ENCODE results near the gene HAS3.
"Not testable (repeated sequence)": the region's sequence is repeated elsewhere in the genome, so short reads cannot be mapped to it uniquely, and the experiment has no call there.

HAS3 gene

DNA sequence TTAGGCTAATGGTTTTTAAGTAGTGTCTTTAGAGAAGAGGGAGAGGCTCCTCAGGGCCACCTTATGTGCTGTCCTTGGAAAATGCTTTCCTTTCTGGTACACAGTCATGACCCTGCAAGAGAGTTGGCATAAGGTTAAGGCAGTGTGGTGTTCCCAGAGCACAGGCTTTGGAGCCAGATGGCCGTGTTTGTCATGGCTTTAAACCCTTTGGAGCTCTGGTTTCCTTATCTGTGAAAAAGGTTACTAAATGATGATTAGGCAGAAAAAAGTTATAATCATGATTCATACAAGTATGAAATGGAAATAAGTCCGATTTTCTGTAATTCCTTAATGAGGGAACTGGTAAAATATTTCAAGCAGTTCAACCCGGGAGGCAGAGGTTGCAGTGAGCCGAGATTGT lies 40.2 kb downstream of the HAS3 start:
- DNase-seq: no peak

DNA sequence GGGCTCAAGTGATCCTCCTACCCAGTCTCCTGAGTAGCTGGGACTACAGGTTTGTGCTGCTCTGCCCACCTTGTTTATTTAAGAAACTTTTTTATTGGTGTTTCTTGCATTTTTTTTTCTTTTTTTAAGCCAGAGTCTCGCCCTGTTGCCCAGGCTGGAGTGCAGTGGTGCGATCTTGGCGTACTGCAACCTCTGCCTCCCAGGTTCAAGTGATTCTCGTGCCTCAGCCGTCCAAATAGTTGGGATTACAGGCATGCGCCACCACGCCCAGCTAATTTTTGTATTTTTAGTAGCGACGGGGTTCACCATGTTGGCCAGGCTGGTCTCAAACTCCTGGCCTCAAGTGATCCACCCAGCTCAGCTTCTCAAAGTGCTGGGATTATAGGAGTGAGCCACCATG lies 44.2 kb downstream of the HAS3 start:
- DNase-seq: not testable (repeated sequence)

DNA sequence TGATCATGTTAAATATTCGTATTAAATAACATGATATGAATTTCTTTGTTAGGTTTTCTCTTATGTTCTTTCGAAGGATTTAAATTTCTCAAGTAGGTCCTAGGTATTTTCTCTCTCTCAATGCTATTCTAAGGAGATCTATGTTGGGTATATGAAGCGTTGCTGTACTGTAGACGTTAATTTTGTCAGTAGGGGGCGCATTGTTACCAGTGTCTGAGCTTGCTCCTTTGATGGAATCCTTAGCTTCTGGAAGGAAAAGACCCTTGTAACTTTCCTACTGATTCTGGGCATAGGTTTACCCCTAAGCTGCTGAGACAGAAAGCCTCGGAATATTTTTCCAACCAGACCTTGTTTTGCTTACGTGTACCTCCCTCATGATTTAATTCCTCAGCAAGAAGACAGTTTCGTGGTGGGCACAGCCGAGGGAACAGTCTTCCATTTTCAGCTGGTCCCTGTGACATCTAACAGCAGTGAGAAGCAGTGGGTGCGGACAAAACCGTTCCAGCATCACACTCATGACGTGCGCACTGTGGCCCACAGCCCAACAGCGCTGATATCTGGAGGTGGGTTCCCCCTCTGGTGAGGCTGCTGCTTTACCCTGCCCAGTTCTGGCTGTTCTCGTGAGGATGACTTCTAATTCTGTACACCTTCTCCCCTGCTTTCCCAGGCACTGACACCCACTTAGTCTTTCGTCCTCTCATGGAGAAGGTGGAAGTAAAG lies 44.9 kb downstream of the HAS3 start:
- peak; percentile 76 to 89 (median 83) for DNase-seq

DNA sequence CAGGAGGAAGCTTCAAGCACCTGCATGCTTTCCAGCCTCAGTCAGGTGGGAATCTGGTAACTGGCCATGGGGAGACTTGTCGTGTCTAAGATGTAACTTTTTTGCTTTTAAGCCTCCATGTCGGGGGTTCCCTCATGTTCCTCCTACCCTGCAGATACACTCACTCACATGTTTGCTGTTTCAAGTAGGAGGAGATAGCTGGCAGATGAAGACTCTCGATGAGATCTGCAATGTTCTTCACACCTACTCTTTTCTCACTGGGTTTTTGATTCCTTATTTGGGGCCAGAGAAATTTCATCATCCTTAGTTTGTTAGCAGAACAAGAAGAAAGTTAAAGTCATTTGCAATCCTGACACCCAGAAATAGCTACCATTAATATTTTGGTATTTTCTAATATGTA lies 51.7 kb downstream of the HAS3 start:
- DNase-seq: peak; percentile 18 to 72 (median 54)

DNA sequence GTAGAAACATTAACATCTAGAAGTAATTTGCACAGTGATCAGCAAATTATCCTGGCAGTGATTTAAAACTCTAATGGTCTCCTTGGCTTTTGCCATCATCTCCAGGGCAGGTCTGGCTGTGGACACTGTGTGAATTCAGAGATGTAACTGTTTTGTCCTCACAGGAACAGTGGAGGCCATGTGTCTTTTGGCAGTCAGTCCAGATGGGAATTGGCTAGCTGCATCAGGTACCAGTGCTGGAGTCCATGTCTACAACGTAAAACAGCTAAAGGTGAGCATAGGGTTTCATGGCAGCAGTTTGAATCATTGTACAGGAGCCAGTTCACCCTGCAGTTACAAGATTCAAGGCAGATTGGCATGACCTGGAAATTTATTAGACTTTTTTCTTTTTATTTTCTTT lies 54.7 kb downstream of the HAS3 start:
- DNase-seq: no peak

DNA sequence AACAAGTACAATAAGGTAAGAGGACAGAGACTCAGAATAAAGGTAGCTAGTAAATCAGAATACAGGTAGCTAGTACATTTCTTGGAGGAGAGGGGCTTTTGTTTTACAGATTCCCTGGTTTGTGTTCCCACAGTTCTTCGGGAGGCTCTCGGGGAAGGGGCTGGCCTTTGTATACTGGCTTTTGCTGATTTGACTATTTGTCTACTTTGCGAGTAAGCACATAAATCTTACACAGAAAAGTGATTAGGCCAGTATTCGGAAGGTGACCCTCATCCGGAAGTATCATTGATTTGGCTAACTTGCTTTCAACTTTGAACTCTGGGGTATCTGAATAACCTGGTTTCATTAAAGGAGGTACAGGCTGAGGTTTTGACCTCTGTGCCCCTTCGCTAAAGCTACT lies 60.1 kb downstream of the HAS3 start:
- DNase-seq: no peak

DNA sequence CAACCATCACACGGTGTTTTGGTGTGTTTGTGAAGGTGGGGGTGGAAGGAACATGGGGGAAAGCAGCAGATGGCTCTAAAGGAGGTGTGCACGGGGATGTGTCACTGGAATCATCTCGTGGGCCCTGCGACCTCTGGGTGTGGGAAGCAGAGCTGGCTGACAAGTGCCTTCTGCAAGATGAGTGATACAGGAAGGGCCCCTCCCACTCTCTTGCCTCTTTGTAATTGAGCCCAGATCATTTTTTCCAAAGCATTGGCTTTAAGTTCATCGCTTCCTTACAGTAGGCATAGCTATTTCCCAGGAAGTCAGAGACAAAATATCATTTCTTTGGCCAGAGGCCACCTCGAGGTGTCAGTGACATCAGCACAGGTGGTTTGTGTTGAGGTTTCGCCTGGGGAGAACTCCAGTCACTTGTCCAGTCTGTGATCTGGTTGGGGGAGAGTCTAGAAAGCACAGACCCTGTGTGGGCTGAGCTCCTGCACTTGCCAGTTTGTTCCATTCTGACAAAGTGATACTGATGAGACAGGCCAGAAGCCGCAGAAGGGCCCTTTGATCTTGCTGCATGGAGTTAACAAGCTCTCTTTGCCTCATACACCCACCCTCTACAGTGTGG lies 60.9 kb downstream of the HAS3 start:
- DNase-seq: peak; percentile 57 to 83 (median 76)

DNA sequence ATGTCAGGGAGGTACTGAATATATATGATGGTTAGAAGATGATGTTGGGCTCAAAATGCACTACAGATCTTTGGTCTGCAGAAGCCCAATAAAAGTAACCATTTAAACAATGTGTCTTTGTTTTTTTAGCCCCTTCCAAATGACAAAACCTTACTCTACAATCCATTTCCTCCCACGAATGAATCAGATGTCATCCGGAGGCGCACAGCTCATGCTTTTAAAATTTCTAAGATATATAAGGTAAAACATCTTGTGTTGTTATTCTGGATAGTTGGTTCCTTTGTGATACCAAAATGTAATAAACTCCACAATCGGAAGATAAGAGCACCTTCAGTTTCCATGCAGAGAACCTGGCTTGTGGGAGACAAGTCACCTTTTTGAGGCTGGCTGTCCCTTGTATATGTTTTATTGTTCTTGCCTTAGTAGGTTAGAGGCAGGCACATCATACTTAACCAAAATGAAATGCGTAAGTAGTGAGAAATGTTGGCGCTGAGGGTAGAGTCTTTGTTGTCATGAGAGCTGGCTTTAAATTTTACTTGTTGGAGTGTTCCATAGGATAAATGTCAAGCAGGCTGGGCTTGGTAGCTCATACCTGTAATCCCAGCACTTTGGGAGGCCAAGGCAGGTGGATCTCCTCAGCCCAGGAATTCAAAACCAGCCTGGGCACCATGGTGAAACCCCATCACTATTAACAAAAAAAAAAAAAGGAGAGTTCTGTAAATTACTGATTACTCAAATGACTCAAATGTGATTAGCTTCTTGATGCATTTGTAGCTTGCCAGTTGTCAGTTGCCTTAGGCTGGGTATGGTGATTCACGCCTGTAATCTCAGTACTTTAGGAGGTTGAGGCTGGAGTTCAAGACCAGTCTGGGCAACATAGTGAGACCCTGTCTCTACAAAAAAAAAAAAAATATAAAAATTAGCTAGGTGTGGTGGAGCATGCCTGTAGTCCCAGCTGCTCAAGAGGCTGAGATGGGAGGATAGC lies 61.8 kb downstream of the HAS3 start:
- no peak for DNase-seq

Measured in suppressor macrophage (primary cell).